HG03139 (cell line): ENCODE data around the gene EIF2S1.

Experiments used
- ATAC-seq: cut with Tn5 transposase; IDR thresholded peaks from one replicate; pipeline ENCODE4 v1.9.1; 2021; ENCODE audit not compliant: unreplicated experiment

Gene EIF2S1

GRCh38 chr14:67432050-67432564 lies 72.0 kb downstream of the EIF2S1 start:
- no peak for ATAC-seq

GRCh38 chr14:67435603-67436002 lies 75.5 kb downstream of the EIF2S1 start:
- ATAC-seq = no peak
